Left hindlimb (tissue), 1 donor: ENCODE data around the gene WDR31.
A peak's percentile ranks its signal among the peaks of the same experiment; 100 is the strongest.
"Not testable (repeated sequence)": the region's sequence is repeated elsewhere in the genome, so short reads cannot be mapped to it uniquely, and the experiment has no call there.

ENCODE experiments used
- DNase-seq: peaks from one replicate; pipeline ENCODE4 v3.0.0-alpha.2; 2018

The WDR31 gene

DNA sequence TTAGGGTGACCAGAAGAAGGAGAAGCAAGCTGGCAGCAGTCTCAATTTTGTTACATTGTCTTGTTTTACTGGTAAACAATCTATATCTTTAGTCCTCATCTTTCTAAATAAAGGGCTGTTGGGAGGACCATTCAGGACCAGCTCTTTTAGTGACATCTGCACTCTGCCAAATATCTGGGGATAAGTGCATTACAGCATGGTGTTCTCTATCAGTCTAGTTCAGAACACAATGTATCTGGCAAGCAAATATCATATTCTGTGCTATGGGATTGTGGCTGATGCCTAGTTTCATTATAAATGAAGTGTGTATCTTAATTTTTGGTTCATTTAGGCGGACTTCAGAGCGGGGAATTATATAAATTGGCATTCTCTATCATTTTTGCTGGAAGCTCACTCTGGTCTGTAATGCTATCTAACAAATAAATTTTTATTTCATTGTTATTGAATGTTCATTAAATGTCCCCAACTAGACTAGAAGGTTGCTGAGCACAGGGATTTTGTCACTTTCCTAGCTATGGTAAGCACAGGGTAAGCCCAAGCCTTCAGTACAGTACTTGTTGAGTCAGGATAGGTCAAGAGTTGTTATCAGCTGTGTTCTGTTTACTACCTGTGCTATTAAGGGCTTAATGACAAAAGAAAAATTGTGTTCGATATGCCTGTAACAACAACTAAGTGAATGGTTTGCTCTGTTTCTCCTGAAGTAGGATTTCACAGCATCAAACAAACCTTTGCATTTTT, 11.9 kb downstream of the WDR31 start:
- DNase-seq, result no peak

DNA sequence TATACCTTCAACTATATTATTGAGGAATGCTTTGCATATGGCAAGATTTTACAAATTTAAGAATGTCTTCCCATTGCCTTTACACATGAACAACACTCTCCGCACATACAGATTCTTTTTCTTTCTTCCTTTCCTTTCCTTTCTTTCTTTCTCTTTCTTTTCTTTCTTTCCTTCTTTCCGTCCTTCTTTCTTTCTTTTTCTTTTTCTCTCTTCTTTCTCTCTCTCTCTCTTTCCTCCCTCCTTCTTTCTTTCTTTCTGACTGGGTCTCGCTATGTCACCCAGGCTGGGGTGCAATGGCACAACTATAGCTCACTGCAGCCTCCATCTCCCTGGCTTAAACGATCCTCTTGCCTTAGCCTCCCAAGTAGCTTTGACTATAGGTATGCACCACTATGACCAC, 13.8 kb downstream of the WDR31 start:
- DNase-seq, result no peak

DNA sequence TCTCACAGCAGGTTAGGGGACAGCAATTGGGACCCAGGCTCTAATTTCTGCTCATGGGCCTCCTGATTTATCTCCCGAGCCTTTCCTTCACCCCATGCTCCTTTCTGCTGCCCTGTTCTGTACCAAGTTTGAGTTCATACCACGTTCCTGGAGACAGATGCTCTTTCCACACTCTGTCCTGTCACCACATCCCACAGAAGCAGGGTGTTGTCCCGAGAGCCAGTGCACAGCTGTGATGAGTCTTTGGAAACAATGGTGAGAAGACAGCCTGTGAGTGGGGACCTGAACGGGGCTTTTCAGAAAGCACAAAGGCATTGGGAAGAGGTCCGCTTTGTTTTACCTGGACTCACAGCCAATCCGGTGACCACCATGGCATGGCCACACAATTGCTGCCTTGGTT, 17.4 kb downstream of the WDR31 start:
- DNase-seq, result no peak

DNA sequence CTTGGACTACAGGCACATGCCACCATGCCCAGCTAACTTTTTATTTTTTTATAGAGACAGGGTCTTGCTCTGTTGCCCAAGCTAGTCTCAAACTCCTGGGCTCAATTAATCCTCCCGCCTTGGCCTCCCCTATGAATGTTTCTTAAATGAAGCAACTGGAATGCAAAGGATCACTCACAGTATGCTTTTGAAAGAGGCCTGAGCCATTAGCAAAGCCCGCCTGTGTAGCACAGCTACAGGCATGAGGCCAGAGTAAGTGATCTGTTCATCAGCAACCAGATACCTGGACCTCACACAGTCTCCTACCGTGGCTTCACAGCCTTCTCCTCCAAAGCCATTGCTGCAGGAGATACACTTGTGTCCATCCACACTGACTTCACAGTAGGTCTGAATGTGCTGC, 20.0 kb downstream of the WDR31 start:
- no peak for DNase-seq

DNA sequence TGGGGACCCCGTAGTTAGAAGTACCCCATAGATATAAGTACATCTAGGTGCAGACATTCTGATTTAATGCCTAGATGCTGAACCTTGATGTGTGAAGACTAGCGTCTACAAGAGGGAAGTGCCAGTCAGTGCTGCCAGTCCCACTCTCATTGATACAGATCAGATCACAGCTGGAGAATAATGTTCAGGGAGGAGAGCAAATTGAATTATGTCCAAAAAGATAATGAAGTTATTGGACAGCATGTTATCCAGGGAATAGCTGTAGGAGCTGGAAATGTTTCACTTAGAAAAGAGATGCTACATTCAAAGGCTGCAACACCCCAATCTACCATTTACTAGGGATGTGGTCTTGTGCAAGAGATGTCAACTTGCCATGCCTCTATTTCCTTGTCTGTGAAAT, 21.0 kb downstream of the WDR31 start:
- no peak for DNase-seq

DNA sequence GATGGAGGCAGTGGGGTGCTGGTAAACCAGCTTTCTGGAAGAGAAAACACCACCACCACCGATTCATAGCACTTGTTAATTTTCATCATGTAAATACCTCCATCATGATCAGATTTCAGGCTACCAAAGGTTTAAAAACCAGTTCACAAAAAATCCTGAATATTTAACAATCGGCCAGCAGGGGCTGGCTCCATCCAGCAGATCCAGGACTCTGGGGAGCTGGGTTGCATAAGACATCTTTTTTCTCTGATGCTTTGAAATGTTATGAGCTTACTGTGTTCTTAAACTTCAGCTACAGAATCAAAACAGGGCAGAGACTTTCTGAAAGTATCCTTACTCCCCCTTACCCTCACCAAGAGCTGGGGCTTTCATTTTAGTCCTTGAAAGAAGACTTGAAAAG, 22.3 kb downstream of the WDR31 start:
- no peak for DNase-seq

DNA sequence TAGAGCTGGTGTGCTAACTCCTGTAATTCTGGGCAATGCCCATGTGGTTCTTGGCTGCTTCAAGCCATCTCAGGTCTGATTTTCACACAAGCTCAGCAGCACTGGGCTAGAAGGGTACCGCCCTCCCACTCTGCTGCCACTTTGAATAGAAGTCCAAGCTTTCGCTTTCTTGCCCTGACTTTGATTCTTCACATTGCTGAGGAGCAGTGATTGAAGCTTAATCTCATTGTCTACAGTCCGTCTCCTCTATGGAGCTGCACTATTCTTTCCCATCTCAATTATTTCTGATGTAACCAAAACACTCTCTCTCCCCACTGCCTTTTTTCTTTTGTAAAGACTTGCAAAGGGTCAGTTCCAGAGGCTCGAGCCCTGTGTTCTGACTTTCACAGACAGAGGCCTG, 24.0 kb downstream of the WDR31 start:
- no peak for DNase-seq

DNA sequence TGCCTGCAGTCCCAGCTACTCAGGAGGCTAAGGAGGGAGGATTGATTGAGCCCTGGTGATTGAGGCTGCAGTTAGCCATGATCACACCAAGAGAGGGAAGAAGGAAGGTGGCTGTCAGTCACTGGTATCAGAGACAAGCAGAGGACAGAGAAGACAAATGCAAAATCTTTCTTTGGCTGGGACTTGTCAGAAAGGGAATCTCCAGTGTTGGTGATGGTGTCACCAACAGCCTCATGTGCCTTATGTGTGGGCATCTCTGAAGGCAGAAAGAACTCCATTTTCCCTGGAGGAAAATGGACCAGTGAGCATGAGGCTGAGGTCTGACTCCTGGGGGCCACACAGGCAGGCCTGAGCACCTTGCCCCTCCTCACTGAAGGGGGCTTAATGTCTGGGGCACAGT, 24.8 kb downstream of the WDR31 start:
- DNase-seq, result no peak

DNA sequence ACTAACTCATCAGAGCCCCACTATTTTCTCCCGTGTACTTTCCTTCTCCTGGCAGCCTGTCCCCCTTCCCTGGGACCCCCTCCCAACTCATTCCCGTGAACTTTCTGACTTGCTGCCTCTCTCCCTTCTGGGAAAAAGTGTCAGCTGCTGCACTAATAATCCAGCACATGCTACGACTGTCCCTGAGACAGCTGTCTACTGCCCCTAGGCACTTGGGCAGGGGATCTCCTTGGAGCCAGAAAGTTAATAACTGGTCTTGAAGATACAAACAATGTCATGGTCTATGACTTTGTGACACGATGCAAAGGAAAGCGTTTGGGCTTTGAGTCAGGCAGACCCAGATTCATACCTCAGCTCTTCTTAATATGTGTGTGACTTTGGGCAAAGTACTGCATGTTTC, 26.8 kb downstream of the WDR31 start:
- peak; percentile 35 for DNase-seq

DNA sequence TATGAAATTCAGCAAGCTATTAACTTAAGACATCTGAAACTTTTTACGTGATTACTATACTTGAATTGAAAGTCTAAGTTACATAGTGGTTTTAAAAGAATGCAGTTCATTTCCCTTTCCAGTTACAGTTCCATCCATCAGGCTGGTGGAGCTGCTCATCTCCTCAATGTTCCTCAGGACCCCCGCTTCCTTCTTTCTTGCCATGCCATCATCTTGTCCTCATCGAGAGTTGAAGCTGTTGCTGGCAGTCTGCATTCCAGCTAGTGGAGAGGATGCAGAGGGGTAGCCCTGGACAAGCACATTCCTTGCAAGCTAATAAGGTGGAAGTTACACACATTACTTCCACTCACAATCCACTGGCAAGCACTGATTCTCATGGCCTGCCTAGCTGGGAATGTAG, 28.1 kb downstream of the WDR31 start:
- no peak for DNase-seq

DNA sequence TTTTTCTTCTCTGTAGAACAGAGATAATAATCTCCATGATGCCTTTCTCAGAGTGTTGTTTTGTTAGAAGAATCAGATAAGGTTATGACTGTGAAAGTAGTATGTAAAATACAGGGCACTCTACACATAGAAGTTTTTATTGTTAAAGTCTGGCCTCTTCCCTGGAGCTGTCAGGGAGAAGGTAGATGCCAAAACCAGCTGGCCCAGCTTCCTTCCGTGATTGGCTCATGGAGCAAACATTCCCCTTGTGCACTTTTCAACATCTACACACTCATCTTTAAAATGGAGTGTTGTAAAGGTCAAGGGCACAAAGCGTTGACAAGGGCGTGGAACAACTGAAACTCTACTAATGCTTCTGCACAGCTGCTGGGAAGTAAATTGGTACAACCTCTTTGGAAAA, 29.5 kb downstream of the WDR31 start:
- DNase-seq, result no peak

DNA sequence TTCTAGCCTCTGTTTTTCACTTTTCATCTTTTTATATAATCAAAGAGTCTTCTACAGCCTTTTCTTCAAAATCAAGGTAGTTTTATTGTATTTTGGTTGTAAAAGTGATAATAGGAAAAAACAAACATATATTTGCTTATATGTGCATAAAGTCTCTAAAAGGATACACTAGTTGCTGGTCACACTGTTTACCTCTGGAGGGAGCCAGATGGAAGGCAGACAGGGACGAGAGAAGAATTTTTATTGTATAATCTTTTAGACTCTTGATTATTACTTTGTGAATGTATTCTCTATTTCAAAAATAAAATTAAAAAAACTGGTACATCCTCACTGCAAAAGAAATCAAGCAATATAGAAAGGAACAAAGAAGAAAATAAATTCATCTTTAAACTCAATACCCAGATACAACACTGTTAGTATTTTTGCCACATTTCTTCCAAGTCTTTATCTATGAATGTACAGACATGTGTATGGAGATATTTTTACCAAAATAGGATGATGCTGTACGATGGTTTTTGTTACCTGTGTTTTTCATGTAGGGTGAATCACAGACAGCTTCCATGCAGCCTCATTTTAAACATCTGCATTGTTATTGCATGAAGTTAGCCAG, 30.8 kb downstream of the WDR31 start:
- DNase-seq, result no peak

DNA sequence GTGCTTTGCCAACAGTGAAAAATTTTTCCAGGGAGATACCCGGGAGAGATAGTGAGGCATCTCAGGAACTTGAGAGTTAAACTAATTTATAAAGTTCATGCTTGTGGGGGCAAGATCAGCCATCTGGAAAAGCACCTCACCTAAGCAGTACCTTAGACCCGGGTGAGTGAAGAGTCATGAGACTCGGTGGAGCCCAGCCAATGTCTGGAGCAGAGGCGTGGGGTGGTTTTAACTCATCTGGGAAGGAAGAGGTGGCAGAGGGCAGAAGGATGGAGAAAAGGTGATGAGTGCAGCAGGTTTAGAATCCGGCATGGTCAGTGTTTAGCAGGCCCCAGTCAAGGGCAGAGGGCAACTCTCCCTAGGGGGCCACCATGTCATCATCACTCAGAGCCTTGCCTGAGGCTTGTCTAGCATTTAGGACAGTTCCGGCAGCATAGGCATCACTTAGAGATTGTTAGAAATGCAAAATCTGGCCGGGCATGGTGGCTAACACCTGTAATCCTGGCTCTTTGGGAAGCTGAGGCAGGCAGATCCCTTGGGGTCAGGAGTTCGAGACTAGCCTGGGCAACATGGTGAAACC, 32.6 kb downstream of the WDR31 start:
- DNase-seq, result no peak

DNA sequence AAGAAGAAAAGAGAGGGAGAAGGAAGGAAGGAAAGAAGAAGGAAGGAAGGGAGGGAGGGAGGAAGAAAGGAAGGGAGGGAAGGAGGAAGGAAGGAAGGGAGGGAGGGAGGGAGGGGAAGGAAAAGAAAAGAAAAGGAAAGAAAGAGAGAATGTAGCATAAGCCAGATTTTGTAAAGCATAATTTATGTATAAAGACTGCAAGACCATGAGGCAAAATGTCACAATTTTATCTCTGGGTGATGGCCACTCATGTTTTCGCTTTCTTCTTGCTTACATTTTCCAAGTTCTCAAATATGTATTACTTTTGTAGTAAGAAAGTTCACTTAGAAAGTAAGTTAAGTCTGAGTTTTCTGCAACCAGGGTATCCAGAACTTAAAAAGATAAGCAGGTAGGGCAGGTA, 33.5 kb downstream of the WDR31 start:
- DNase-seq, result no peak

DNA sequence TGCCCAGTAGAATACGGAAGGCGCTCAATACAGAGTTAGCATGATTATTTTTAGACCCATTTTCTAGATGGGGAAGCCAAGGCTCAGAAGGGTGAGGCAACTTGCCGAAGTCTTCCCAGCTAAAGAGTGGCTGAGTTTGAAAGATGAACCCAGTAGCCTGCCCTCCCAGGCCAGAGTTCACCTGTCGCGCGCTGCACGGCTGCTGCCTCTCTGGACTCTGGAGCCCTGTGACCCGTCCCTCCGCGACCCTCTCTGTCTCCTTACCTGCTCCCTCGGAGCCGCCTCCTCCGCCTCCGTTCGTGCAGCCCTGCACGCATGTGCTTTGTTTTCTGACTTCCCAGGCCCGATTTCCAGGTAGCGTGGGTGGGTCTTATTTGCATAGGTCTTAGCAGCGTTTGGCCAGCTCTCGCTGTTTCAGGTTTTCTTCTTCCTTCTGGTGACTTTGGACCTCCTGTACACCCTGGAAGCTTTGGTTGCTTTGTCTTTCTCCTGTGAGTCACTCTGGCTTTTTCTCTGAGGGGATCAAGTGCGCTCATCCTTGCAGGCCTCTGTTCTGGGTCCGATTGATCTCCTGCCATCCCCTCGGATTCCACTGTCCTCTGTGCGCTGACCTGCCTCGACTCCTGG, 37.2 kb downstream of the WDR31 start, which contains the start of gene RNF183:
Gene RNF183 (minus strand): TSS at position 585 of the 627 bp plus-strand sequence. CDS start 5,192 bp downstream, outside the sequence.
- no peak for DNase-seq

DNA sequence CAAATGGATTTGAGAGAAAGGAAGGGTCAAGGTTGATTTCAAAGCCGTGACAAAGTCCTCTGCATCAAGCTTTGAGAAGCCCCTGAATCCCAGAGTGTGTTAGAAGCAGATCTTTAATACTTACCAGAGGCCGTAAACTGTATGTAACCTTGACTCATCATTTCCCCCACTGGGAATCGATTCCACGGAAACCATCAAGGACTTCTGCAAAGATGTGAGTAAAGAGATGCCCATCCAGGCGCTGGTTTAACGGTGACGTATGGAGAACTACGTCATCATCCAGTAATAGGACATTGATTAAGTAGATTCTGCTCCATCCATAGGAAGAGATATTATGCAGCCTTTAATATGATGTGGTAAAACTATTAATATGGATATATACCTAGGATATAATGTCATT, 38.5 kb downstream of the WDR31 start:
- DNase-seq, result no peak

DNA sequence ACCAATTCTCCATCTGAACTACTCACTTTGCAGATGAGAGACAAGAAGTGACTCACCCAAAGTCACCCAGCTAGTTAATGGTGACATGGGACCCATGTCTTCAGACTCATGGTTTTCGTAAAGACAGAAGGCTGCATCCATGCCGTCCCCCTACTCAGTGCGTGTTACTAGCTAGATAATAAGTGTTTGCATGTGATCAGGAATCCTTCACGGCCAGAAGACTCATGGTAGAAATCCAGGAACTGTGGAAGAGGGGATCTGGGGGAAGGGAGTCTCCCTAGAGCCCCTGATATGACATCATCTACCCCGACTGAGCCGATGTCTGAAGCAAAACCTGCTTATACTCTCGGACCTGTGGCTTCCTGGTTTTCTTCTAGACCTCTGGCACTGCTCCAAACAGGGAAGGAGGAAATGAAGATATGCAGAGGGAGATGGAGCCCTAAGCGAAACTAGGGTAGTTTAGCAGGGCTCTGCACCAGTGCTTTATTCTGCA, 40.2 kb downstream of the WDR31 start:
- no peak for DNase-seq

DNA sequence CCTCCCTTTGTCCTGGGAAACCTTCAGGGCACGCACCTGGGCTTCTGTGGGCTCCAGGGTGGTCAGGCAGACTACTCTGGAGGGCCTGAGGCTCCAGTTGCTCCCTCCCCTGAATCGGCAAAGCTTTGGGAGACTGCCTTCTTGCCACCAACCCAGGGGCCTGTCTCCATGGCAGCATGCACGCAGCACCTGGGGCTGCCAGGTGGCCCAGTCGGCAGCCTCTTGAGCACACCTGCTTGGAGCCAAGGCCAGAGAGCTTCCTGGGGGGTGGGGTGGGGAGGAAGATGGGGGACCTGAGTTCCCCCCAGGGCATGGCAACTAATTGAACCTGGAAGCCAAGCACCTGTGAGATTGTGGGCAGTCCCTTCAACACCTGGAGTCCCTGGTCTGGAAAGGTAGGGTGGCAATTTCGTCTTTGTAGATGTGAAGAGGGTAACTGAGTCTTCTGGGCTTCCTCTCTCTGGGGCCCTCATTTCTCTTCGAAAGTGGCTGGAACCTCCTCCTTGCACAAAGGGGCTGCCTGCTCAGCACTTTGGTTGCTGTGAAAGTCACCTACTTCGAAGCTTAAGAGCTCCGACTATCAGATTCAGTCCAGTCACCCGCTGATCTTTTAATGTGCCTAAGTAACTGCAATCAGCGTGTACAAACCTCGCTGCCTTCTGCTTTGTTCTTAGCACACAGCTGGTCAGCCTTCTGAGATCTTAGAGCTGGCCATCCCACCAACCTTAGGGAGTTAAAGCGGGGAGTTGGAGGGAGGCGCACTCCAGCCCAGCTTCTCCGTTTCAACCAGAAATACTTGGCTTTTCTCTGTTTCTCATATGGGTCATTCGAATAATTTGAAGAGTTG, 40.9 kb downstream of the WDR31 start:
- no peak for DNase-seq

DNA sequence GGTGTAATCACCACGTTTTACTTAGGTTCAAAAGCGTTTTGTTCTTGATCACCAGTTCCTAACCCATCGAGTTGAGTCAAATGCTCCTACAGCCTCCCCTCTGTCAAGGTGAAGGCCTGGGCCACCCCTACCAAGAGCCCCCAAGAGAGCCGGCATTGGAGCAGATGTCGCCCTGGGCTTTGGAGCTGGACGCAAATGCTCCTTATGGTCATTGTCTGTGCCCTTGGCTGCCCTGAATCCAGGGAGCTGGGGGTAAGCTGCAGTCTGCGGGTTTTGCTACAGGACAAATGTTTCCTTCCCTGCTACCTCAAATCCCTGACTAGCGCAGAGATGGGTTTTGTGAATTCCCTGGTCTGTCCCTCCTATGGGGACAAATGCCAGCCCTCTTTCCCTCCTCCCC, 41.8 kb downstream of the WDR31 start:
- no peak for DNase-seq

DNA sequence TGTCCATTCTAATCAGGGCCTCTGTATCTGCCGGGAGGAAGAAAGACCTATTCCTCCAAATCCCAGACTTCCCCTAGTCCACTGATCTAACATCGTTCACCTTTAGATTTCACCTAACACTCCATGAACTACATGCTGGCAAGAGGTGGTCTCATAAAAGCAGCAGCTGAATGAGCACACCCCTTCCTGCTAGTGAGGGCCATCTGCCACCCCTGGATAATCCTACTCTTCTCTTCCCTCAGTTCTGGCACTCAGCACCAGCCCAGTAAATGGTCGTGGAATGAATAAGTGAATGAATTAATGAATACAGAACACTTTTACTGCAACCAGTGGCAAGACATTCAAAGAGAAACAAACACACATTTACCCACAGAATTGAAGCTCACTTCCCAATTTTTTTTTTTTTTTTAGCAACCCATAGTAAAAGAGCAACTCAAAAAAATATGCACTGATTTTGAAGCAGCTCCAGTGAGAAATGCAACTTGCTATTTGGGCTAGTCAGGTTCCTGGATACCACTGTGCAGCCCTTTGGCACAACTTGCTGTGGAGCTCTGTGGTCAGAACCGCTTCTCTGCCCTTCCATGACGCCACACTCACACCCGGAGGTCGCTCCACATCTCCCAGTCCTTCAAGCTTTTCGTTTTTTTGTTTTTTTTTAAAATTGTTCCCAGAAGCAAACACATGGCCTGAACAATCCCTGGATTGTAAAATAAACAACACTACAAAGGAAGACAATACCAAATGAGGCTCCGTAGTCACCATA, 43.1 kb downstream of the WDR31 start:
- DNase-seq, result no peak

DNA sequence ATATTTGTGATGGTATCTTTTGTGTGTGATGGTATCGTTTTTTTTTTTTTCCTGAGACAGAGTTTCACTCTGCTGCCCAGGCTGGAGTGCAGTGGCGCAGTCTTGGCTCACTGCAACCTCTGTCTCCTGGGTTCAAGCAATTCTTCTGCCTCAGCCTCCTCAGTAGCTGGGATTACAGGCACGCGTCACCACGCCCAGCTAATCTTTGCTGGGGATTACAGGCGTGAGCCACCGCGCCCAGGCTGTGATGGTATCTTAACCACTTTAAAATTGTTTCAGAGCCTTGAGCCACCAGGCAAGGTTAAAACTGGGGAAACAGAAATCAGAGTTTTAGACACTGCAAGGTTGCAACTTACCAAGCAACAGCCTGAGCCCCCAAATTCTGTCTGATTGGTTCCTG, 43.8 kb downstream of the WDR31 start:
- not testable (repeated sequence) for DNase-seq

DNA sequence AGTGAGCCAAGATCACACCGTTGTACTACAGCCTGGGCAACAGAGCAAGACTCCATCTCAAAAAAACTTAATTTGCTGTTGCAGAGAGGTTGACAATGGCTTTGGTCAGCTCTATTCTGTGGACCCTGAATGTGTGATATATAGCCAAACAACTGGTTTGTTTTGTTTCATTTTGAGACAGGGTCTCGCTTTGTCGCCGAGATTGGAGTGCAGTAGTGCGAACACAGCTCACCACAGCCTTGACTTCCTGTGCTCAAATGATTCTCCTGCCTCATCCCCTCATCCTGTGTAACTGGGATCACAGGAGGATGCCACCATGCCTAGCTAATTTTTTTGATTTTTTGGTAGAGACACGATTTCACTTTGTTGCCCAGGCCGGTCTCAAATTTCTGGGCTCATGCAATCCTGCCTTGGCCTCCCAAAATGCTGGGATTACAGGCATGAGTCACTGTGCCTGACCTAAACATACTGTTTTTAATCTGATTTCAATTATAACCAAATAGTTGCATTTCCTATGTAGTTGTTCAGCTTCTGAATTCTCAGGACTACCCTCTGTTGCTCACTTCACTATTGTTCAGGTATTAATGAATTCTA, 46.7 kb downstream of the WDR31 start:
- no peak for DNase-seq
